H9 (cell line): Measurements from ENCODE around the gene EIF5A. TPM values are rescaled to one million over a fixed set of nuclear protein-coding genes. Genes with fewer than 3 reads are reported as not detected.

ENCODE experiments used
- DNase-seq: peaks from one replicate; pipeline ENCODE4 v3.0.0-alpha.2; 2017
- H2AFZ ChIP-seq: one replicate; pipeline ENCODE4 v1.6.1; 2013; ENCODE audit warnings: mild to moderate bottlenecking, low read length, control low read depth, moderate library complexity
- H2AK5ac ChIP-seq: 2 replicates; pipeline ENCODE4 v1.6.1; 2013; ENCODE audit warnings: low read length, control low read depth, mixed read lengths; ENCODE audit not compliant: insufficient read length
- H2BK120ac ChIP-seq: one replicate; pipeline ENCODE4 v1.6.1; 2013; ENCODE audit warnings: low read depth, mild to moderate bottlenecking, low read length, control low read depth, inconsistent platforms; ENCODE audit not compliant: poor library complexity, severe bottlenecking
- H2BK12ac ChIP-seq: 2 replicates; pipeline ENCODE4 v1.6.1; 2013; ENCODE audit warnings: low read length, control low read depth, mixed read lengths, low read depth; ENCODE audit not compliant: insufficient read length
- H2BK15ac ChIP-seq: 2 replicates; pipeline ENCODE4 v1.6.1; 2013; ENCODE audit warnings: low read depth, low read length, control low read depth
- H2BK20ac ChIP-seq: one replicate; pipeline ENCODE4 v1.6.1; 2013; ENCODE audit warnings: low read depth, mild to moderate bottlenecking, low read length, control low read depth, inconsistent platforms; ENCODE audit not compliant: poor library complexity, severe bottlenecking
- H2BK5ac ChIP-seq: 2 replicates; pipeline ENCODE4 v1.6.1; 2013; ENCODE audit warnings: low read length, control low read depth, mixed read lengths; ENCODE audit not compliant: insufficient read length
- H3K14ac ChIP-seq: 2 replicates; pipeline ENCODE4 v1.6.1; 2013; ENCODE audit warnings: low read length, control low read depth; ENCODE audit not compliant: insufficient read depth
- H3K18ac ChIP-seq: 2 replicates; pipeline ENCODE4 v1.6.1; 2013; ENCODE audit warnings: low read depth, mild to moderate bottlenecking, mixed read lengths, low read length, control low read depth; ENCODE audit not compliant: insufficient read length
- H3K23ac ChIP-seq: 2 replicates; pipeline ENCODE4 v1.6.1; 2013; ENCODE audit warnings: low read length, control low read depth, mixed read lengths, low read depth; ENCODE audit not compliant: insufficient read length
- H3K23me2 ChIP-seq: 2 replicates; pipeline ENCODE4 v1.6.1; 2013; ENCODE audit warnings: low read depth, mild to moderate bottlenecking, mixed read lengths, low read length, control low read depth; ENCODE audit not compliant: insufficient read length, poor library complexity, severe bottlenecking
- H3K27ac ChIP-seq: 2 replicates; pipeline ENCODE4 v1.5.1; 2013; ENCODE audit warnings: low read length, control low read depth, mixed read lengths, low read depth; ENCODE audit not compliant: insufficient read length
- H3K27me3 ChIP-seq: 2 replicates; pipeline ENCODE4 v1.6.1; 2013; ENCODE audit warnings: low read length, control low read depth, inconsistent platforms; ENCODE audit not compliant: insufficient read depth
- H3K4ac ChIP-seq: 2 replicates; pipeline ENCODE4 v1.6.1; 2013; ENCODE audit warnings: low read depth, mild to moderate bottlenecking, control low read depth, inconsistent platforms, low read length, moderate library complexity
- H3K4me1 ChIP-seq: 2 replicates; pipeline ENCODE4 v1.6.1; 2013; ENCODE audit warnings: low read length, control low read depth, inconsistent platforms; ENCODE audit not compliant: insufficient read depth
- H3K4me2 ChIP-seq: 2 replicates; pipeline ENCODE4 v1.6.1; 2013; ENCODE audit warnings: low read length, control low read depth, mixed read lengths; ENCODE audit not compliant: insufficient read length, insufficient read depth
- H3K56ac ChIP-seq: 2 replicates; pipeline ENCODE4 v1.6.1; 2013; ENCODE audit warnings: low read depth, mild to moderate bottlenecking, mixed read lengths, low read length, control low read depth; ENCODE audit not compliant: insufficient read length
- H3K79me1 ChIP-seq: 2 replicates; pipeline ENCODE4 v1.6.1; 2013; ENCODE audit warnings: low read depth, mild to moderate bottlenecking, moderate library complexity, low read length, control low read depth, inconsistent platforms; ENCODE audit not compliant: insufficient read depth, poor library complexity, severe bottlenecking
- H3K79me2 ChIP-seq: 2 replicates; pipeline ENCODE4 v1.6.1; 2013; ENCODE audit warnings: low read length, control low read depth, inconsistent platforms; ENCODE audit not compliant: insufficient read depth
- H3K9ac ChIP-seq: 2 replicates; pipeline ENCODE4 v1.6.1; 2013; ENCODE audit warnings: low read length, control low read depth, mixed read lengths; ENCODE audit not compliant: insufficient read length; ENCODE audit errors: extremely low read depth
- H3K9me3 ChIP-seq: one replicate; pipeline ENCODE4 v1.6.1; 2013; ENCODE audit warnings: low read depth, low read length, inconsistent platforms; ENCODE audit not compliant: control insufficient read depth
- H3T11ph ChIP-seq: one replicate; pipeline ENCODE4 v1.6.1; 2013; ENCODE audit warnings: mild to moderate bottlenecking, low read length, control low read depth, inconsistent platforms
- H4K20me1 ChIP-seq: one replicate; pipeline ENCODE4 v1.6.1; 2013; ENCODE audit not compliant: control insufficient read depth, insufficient read length, insufficient read depth
- H4K5ac ChIP-seq: 2 replicates; pipeline ENCODE4 v1.6.1; 2013; ENCODE audit warnings: low read depth, mild to moderate bottlenecking, mixed read lengths, low read length, control low read depth; ENCODE audit not compliant: insufficient read length
- H4K8ac ChIP-seq: replicated peaks from 2 replicates; pipeline ENCODE4 v1.6.1; 2013; ENCODE audit warnings: low read length, control low read depth, mixed read lengths, low read depth; ENCODE audit not compliant: insufficient read length
- H4K91ac ChIP-seq: 2 replicates; pipeline ENCODE4 v1.6.1; 2013; ENCODE audit warnings: low read depth, mild to moderate bottlenecking, moderate library complexity, mixed read lengths, low read length, control low read depth; ENCODE audit not compliant: insufficient read length
- H3K27ac Mint-ChIP-seq, 3 experiments: 2 replicates in 2 of 3; 3 replicates in 1 of 3; pipeline ENCODE4 v1.8.0; 2020 to 2021; ENCODE audit warnings: mixed read lengths in 3 of 3, mild to moderate bottlenecking in 1 of 3, moderate library complexity in 1 of 3
- H3K27me3 Mint-ChIP-seq: 2 replicates; pipeline ENCODE4 v1.8.0; 2021; ENCODE audit warnings: low read depth, mild to moderate bottlenecking, moderate library complexity, mixed read lengths
- H3K36me3 Mint-ChIP-seq, 3 experiments: 2 replicates in 2 of 3; 3 replicates in 1 of 3; pipeline ENCODE4 v1.8.0; 2020 to 2021; ENCODE audit warnings: low read depth in 3 of 3, mixed read lengths in 3 of 3; ENCODE audit not compliant: insufficient read depth in 1 of 3
- H3K4me1 Mint-ChIP-seq, 2 experiments: 2 replicates each; pipeline ENCODE4 v1.8.0; 2020; ENCODE audit warnings: mixed read lengths in 2 of 2
- H3K4me3 Mint-ChIP-seq, 2 experiments: 2 replicates in 1 of 2; 3 replicates in 1 of 2; pipeline ENCODE4 v1.8.0; 2020 to 2021; ENCODE audit warnings: mild to moderate bottlenecking in 2 of 2, mixed read lengths in 2 of 2, moderate library complexity in 1 of 2
- H3K9me3 Mint-ChIP-seq, 2 experiments: 2 replicates in 1 of 2; 3 replicates in 1 of 2; pipeline ENCODE4 v1.8.0; 2020; ENCODE audit warnings: mild to moderate bottlenecking in 2 of 2, mixed read lengths in 2 of 2, moderate library complexity in 1 of 2
- WGBS: extraction: QIAGEN DNeasy Blood & Tissue Kit; methylation state at CpG from one replicate; pipeline ENCODE4 v1.1.7; 2013; ENCODE audit warnings: missing lambda C conversion rate, low lambda C conversion rate, mixed read lengths; ENCODE audit not compliant: insufficient read length; ENCODE audit errors: extremely low coverage; 5-methylcytosine and 5-hydroxymethylcytosine counted together
- total RNA-seq: library from RNA; stranded (reverse); gene quantifications from 2 replicates; pipeline ENCODE4 v1.2.1, GENCODE V29; 2021
- TF ChIP-seq, protein P1 (sequence below): fragments of 200-600 bp; sonication (generic); conservative IDR thresholded peaks from 3 replicates; pipeline ENCODE4 v1.8.0; 2021; ENCODE audit warnings: antibody characterized with exemption, mild to moderate bottlenecking

The EIF5A gene
- total RNA-seq, 1 experiment from 2014 or later, result 978 TPM

DNA sequence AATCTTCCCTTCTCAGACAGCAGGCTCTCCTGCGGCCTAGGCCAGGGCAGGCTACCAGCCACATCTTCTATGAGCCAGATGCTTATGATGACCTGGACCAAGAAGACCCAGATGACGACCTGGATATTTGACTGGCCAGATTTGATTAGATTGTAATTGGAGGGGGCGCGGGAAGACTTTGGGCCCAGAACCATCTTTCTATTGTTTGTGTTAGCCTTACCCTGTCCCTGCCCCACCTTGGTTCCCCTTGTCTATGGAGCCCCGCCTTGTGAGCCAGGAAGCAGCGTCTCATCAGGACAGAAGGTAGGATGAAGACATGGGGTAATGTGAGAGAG lies 47.9 kb upstream of the EIF5A start:
- no peak overlapping the region for H2BK5ac ChIP-seq
- no peak overlapping the region for H3K9ac ChIP-seq
- no peak overlapping the region for H3K14ac ChIP-seq
- H4K20me1 ChIP-seq, result no peaks in the 10 kb centered on the region
- H2BK12ac ChIP-seq, result no peak overlapping the region
- H2AFZ ChIP-seq, result no peak overlapping the region
- TF ChIP-seq, protein P1, sequence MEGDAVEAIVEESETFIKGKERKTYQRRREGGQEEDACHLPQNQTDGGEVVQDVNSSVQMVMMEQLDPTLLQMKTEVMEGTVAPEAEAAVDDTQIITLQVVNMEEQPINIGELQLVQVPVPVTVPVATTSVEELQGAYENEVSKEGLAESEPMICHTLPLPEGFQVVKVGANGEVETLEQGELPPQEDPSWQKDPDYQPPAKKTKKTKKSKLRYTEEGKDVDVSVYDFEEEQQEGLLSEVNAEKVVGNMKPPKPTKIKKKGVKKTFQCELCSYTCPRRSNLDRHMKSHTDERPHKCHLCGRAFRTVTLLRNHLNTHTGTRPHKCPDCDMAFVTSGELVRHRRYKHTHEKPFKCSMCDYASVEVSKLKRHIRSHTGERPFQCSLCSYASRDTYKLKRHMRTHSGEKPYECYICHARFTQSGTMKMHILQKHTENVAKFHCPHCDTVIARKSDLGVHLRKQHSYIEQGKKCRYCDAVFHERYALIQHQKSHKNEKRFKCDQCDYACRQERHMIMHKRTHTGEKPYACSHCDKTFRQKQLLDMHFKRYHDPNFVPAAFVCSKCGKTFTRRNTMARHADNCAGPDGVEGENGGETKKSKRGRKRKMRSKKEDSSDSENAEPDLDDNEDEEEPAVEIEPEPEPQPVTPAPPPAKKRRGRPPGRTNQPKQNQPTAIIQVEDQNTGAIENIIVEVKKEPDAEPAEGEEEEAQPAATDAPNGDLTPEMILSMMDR, result no peak
- H2AK5ac ChIP-seq, result no peak overlapping the region
- no peaks in the 10 kb centered on the region for H3K9me3 ChIP-seq
- H3K79me2 ChIP-seq, result peaks cover 8% of the 10 kb centered on the region; the same call in 1 of the 2 replicates
- H3T11ph ChIP-seq, result no peak overlapping the region
- H4K8ac ChIP-seq, result no peak overlapping the region
- no peak overlapping the region for H3K4me2 ChIP-seq
- H3K23ac ChIP-seq, result no peak overlapping the region
- DNase-seq, result no peak
- no peak overlapping the region for H2BK120ac ChIP-seq
- no peaks in the 10 kb centered on the region for H3K27me3 ChIP-seq
- Mint-ChIP-seq H3K27ac (peak overlapping the region in 1 of 3 experiments; percentile 88; a peak in 3 of 7 replicates), H3K9me3 (peaks cover 0 to 4% of the 10 kb centered on the region in 2 experiments; a peak in 1 of 5 replicates), H3K36me3 (peaks cover 19 to 57% (median 44%) of the 10 kb centered on the region in 3 experiments), H3K4me3 (peak overlapping the region; percentile 59 to 86), H3K4me1 (peaks cover 22 to 35% of the 10 kb centered on the region in 2 experiments), H3K27me3 (peaks cover 2% of the 10 kb centered on the region)
- no peak overlapping the region for H4K5ac ChIP-seq
- H3K79me1 ChIP-seq, result no peaks in the 10 kb centered on the region
- no peak overlapping the region for H4K91ac ChIP-seq
- no CpG with 5 or more reads among the region's 6 CpGs for WGBS
- H2BK20ac ChIP-seq, result no peak overlapping the region
- no peak overlapping the region for H2BK15ac ChIP-seq
- H3K27ac ChIP-seq, result no peak overlapping the region
- H3K56ac ChIP-seq, result no peak overlapping the region
- H3K23me2 ChIP-seq, result peaks cover 25% of the 10 kb centered on the region
- peaks cover 4% of the 10 kb centered on the region; the same call in 1 of the 2 replicates for H3K4me1 ChIP-seq
- H3K18ac ChIP-seq, result no peak overlapping the region
- H3K4ac ChIP-seq, result no peak overlapping the region
